Activated T-cell treated with anti-CD3 and anti-CD28 coated beads, Interleukin-2, amount 50 U/mL, for 72 hours (primary cell): ENCODE data around the gene ANKRD9. TPM values are rescaled to one million over a fixed set of nuclear protein-coding genes. Genes with fewer than 3 reads are reported as not detected.

ENCODE experiments used
- ATAC-seq, 2 donors: fragments of 150-1000 bp; cut with Tn5 transposase; replicated peaks in 1 of 2; 2 replicates each; pipeline ENCODE4 v1.10.0; 2021; ENCODE audit warnings: moderate library complexity in 2 of 2, mild to moderate bottlenecking in 1 of 2
- DNase-seq, 2 donors: peaks; one replicate each; pipeline ENCODE4 v3.0.0; 2021 to 2022; ENCODE audit warnings: mixed read lengths in 1 of 2
- H3K27ac Mint-ChIP-seq: one replicate; pipeline ENCODE4 v1.8.0; 2022; ENCODE audit warnings: mild to moderate bottlenecking, moderate library complexity, mixed read lengths
- H3K27me3 Mint-ChIP-seq: one replicate; pipeline ENCODE4 v1.8.0; 2022; ENCODE audit warnings: low read depth, mixed read lengths
- H3K36me3 Mint-ChIP-seq, 2 donors: one replicate each; pipeline ENCODE4 v1.8.0; 2022; ENCODE audit warnings: mixed read lengths in 2 of 2, mild to moderate bottlenecking in 1 of 2; ENCODE audit not compliant: insufficient read depth in 2 of 2
- H3K4me1 Mint-ChIP-seq: one replicate; pipeline ENCODE4 v1.8.0; 2022; ENCODE audit warnings: low read depth, mixed read lengths
- H3K4me3 Mint-ChIP-seq, 2 donors: one replicate each; pipeline ENCODE4 v1.8.0; 2022; ENCODE audit warnings: mild to moderate bottlenecking in 2 of 2, mixed read lengths in 2 of 2, moderate library complexity in 2 of 2
- H3K9me3 Mint-ChIP-seq, 2 donors: one replicate each; pipeline ENCODE4 v1.8.0; 2022; ENCODE audit warnings: mixed read lengths in 2 of 2
- total RNA-seq, 2 donors: library from RNA; stranded (reverse); gene quantifications; one replicate each; pipeline ENCODE4 v1.2.3, GENCODE V29; 2022

ANKRD9 gene
- total RNA-seq, 2 donors from 2014 or later = 3.2 to 4.5 TPM

GRCh38 chr14:102503641-102504327 lies 5.8 kb downstream of the ANKRD9 start:
- DNase-seq (no peak), ATAC-seq (no peak)
- Mint-ChIP-seq H3K9me3 (no peaks in the 10 kb centered on the region), H3K36me3 (no peaks in the 10 kb centered on the region), H3K4me1 (peaks cover 13% of the 10 kb centered on the region), H3K27me3 (no peaks in the 10 kb centered on the region), H3K27ac (no peak overlapping the region), H3K4me3 (no peak overlapping the region)

GRCh38 chr14:102502571-102502970 lies 7.0 kb downstream of the ANKRD9 start:
- no peak overlapping the region for H3K27ac Mint-ChIP-seq
- ATAC-seq = no peak
- H3K4me3 Mint-ChIP-seq = no peak overlapping the region
- no peak for DNase-seq
- no peaks in the 10 kb centered on the region for H3K36me3 Mint-ChIP-seq
- peaks cover 9% of the 10 kb centered on the region for H3K4me1 Mint-ChIP-seq
- H3K27me3 Mint-ChIP-seq = no peaks in the 10 kb centered on the region
- H3K9me3 Mint-ChIP-seq = no peaks in the 10 kb centered on the region

GRCh38 chr14:102501751-102502315 lies 7.7 kb downstream of the ANKRD9 start:
- H3K4me3 Mint-ChIP-seq = no peak overlapping the region
- peaks cover 9% of the 10 kb centered on the region for H3K4me1 Mint-ChIP-seq
- no peaks in the 10 kb centered on the region for H3K36me3 Mint-ChIP-seq
- no peak overlapping the region for H3K27ac Mint-ChIP-seq
- DNase-seq (no peak), ATAC-seq (no peak)
- H3K27me3 Mint-ChIP-seq = no peaks in the 10 kb centered on the region
- no peaks in the 10 kb centered on the region for H3K9me3 Mint-ChIP-seq

- no peaks in the 10 kb centered on the region for H3K36me3 Mint-ChIP-seq
- DNase-seq (no peak), ATAC-seq (peak in 1 of 2 donors; percentile 11)
- no peaks in the 10 kb centered on the region for H3K9me3 Mint-ChIP-seq
- peaks cover 9% of the 10 kb centered on the region for H3K4me1 Mint-ChIP-seq
- no peak overlapping the region for H3K27ac Mint-ChIP-seq
- no peaks in the 10 kb centered on the region for H3K27me3 Mint-ChIP-seq
- no peak overlapping the region for H3K4me3 Mint-ChIP-seq
Observed at GRCh38 chr14:102500713-102501112, 8.9 kb downstream of the ANKRD9 start.

GRCh38 chr14:102500158-102500662 lies 9.4 kb downstream of the ANKRD9 start:
- no peak overlapping the region for H3K27ac Mint-ChIP-seq

GRCh38 chr14:102499401-102500157 lies 10.0 kb downstream of the ANKRD9 start:
- Mint-ChIP-seq H3K36me3 (no peaks in the 10 kb centered on the region), H3K27me3 (no peaks in the 10 kb centered on the region), H3K4me1 (peaks cover 9% of the 10 kb centered on the region), H3K9me3 (no peaks in the 10 kb centered on the region), H3K4me3 (no peak overlapping the region), H3K27ac (no peak overlapping the region)
- DNase-seq = no peak
- ATAC-seq = no peak

More at GRCh38 chr14:102500158-102500662, 9.4 kb downstream of the ANKRD9 start:
- Mint-ChIP-seq H3K27me3 (no peaks in the 10 kb centered on the region), H3K36me3 (no peaks in the 10 kb centered on the region), H3K4me1 (peaks cover 9% of the 10 kb centered on the region), H3K9me3 (no peaks in the 10 kb centered on the region), H3K4me3 (no peak overlapping the region)
- DNase-seq = no peak
- peak in 1 of 2 donors; percentile 65 for ATAC-seq

GRCh38 chr14:102498678-102499265 lies 10.8 kb downstream of the ANKRD9 start:
- ATAC-seq (no peak), DNase-seq (no peak)
- H3K9me3 Mint-ChIP-seq = no peaks in the 10 kb centered on the region
- no peaks in the 10 kb centered on the region for H3K36me3 Mint-ChIP-seq
- no peak overlapping the region for H3K4me3 Mint-ChIP-seq
- H3K27me3 Mint-ChIP-seq = no peaks in the 10 kb centered on the region
- peaks cover 9% of the 10 kb centered on the region for H3K4me1 Mint-ChIP-seq
- no peak overlapping the region for H3K27ac Mint-ChIP-seq

- no peak for DNase-seq
- no peaks in the 10 kb centered on the region for H3K9me3 Mint-ChIP-seq
- ATAC-seq = no peak
- no peak overlapping the region for H3K27ac Mint-ChIP-seq
- H3K27me3 Mint-ChIP-seq = no peaks in the 10 kb centered on the region
- H3K4me3 Mint-ChIP-seq = no peak overlapping the region
- no peaks in the 10 kb centered on the region for H3K36me3 Mint-ChIP-seq
- H3K4me1 Mint-ChIP-seq = peaks cover 9% of the 10 kb centered on the region
Observed at GRCh38 chr14:102497998-102498677, 11.4 kb downstream of the ANKRD9 start.

- Mint-ChIP-seq H3K4me3 (no peak overlapping the region), H3K27ac (no peak overlapping the region), H3K4me1 (peaks cover 9% of the 10 kb centered on the region), H3K27me3 (no peaks in the 10 kb centered on the region), H3K36me3 (no peaks in the 10 kb centered on the region), H3K9me3 (no peaks in the 10 kb centered on the region)
- no peak for DNase-seq
- no peak for ATAC-seq
Observed at GRCh38 chr14:102496958-102497744, 12.4 kb downstream of the ANKRD9 start.

- Mint-ChIP-seq H3K9me3 (no peaks in the 10 kb centered on the region), H3K4me1 (peaks cover 9% of the 10 kb centered on the region), H3K36me3 (no peaks in the 10 kb centered on the region), H3K27me3 (no peaks in the 10 kb centered on the region), H3K27ac (no peak overlapping the region), H3K4me3 (no peak overlapping the region)
- no peak for DNase-seq
- ATAC-seq = no peak
Observed at GRCh38 chr14:102496331-102496691, 13.3 kb downstream of the ANKRD9 start.

GRCh38 chr14:102495491-102496330 lies 13.9 kb downstream of the ANKRD9 start:
- Mint-ChIP-seq H3K4me1 (peaks cover 8% of the 10 kb centered on the region), H3K27ac (no peak overlapping the region), H3K36me3 (no peaks in the 10 kb centered on the region), H3K4me3 (no peak overlapping the region), H3K9me3 (no peaks in the 10 kb centered on the region), H3K27me3 (no peaks in the 10 kb centered on the region)
- ATAC-seq (no peak), DNase-seq (no peak)
